Measurements from ENCODE around the gene UBE2B.
"Not testable (repeated sequence)": the region's sequence is repeated elsewhere in the genome, so short reads cannot be mapped to it uniquely, and the experiment has no call there.

- TF ChIP-seq CTCF (IDR thresholded peaks at IDR 0.05; ENCODE audit: low read depth, low read length, missing input control); MAX (IDR thresholded peaks at IDR 0.05); ATF3 (IDR thresholded peaks at IDR 0.05); YY1 (IDR thresholded peaks at IDR 0.05); JUND (IDR thresholded peaks at IDR 0.05): not testable (repeated sequence)
Observed at GRCh38 chr5:134343500-134343899, 27.9 kb upstream of the UBE2B start.
